Natural killer cell (primary cell): ENCODE results near the gene PDE9A. TPM values are rescaled to one million over a fixed set of nuclear protein-coding genes. Genes with fewer than 3 reads are reported as not detected.
A peak's percentile ranks its signal among the peaks of the same experiment; 100 is the strongest.

Experiments used
- ATAC-seq, 3 donors: fragments of 150-1000 bp in 2 of 3; fragments of 200-7000 bp in 1 of 3; cut with Tn5 transposase; 1 replicate in 1 of 3; 2 replicates in 2 of 3; pipeline ENCODE4 v1.10.0; 2021; ENCODE audit warnings: mild to moderate bottlenecking in 2 of 3, moderate library complexity in 2 of 3
- DNase-seq, 2 donors: peaks; one replicate each; pipeline versions ENCODE4 v3.0.0 to v3.0.0-alpha.2; 2013 to 2021; ENCODE audit warnings: mixed read lengths in 1 of 2
- H3K27ac ChIP-seq: one replicate; pipeline ENCODE4 v1.5.1; 2013; ENCODE audit warnings: mild to moderate bottlenecking, low read length
- H3K27me3 ChIP-seq: one replicate; pipeline ENCODE4 v1.6.1; 2013; ENCODE audit warnings: low read length; ENCODE audit not compliant: control insufficient read depth, insufficient read depth
- H3K36me3 ChIP-seq: one replicate; pipeline ENCODE4 v1.6.1; 2013; ENCODE audit warnings: low read length; ENCODE audit not compliant: control insufficient read depth, insufficient read depth
- H3K4me1 ChIP-seq: one replicate; pipeline ENCODE4 v1.6.1; 2013; ENCODE audit warnings: low read length; ENCODE audit not compliant: control insufficient read depth, insufficient read depth
- H3K4me3 ChIP-seq: one replicate; pipeline ENCODE4 v1.5.1; 2013; ENCODE audit warnings: low read length
- H3K9me3 ChIP-seq: one replicate; pipeline ENCODE4 v1.6.1; 2013; ENCODE audit warnings: low read length; ENCODE audit not compliant: control insufficient read depth, insufficient read depth
- H3K27ac Mint-ChIP-seq, 2 donors: one replicate each; pipeline ENCODE4 v1.8.0; 2022; ENCODE audit warnings: mild to moderate bottlenecking in 2 of 2, mixed read lengths in 2 of 2, moderate library complexity in 1 of 2
- H3K27me3 Mint-ChIP-seq, 2 donors: one replicate each; pipeline ENCODE4 v1.8.0; 2022; ENCODE audit warnings: low read depth in 2 of 2, mixed read lengths in 2 of 2
- H3K36me3 Mint-ChIP-seq: one replicate; pipeline ENCODE4 v1.8.0; 2022; ENCODE audit warnings: mixed read lengths
- H3K4me1 Mint-ChIP-seq, 2 donors: one replicate each; pipeline ENCODE4 v1.8.0; 2022; ENCODE audit warnings: mixed read lengths in 2 of 2
- H3K4me3 Mint-ChIP-seq: one replicate; pipeline ENCODE4 v1.8.0; 2022; ENCODE audit warnings: mild to moderate bottlenecking, moderate library complexity, mixed read lengths
- H3K9me3 Mint-ChIP-seq, 2 donors: one replicate each; pipeline ENCODE4 v1.8.0; 2022; ENCODE audit warnings: mixed read lengths in 2 of 2
- WGBS: methylation state at CpG from one replicate; pipeline ENCODE4 v1.1.7; 2013; ENCODE audit warnings: missing lambda C conversion rate; ENCODE audit not compliant: insufficient coverage; 5-methylcytosine and 5-hydroxymethylcytosine counted together
- intact Hi-C: fragments of 100-400 bp; cut with micrococcal nuclease; formaldehyde crosslinking; loops from one replicate; pipeline ENCODE4 v1.14.2; 2022
- total RNA-seq, 4 donors: library from RNA; stranded (reverse); fragments of 120-200 nt in 1 of 4; gene quantifications; one replicate each; pipeline versions ENCODE4 v1.2.3 to v1.2.4, GENCODE V29; 2013 to 2022
- TF ChIP-seq, protein P1 (sequence below): fragments of 200-600 bp; IDR thresholded peaks from one replicate; pipeline ENCODE4 v1.8.0; 2022; ENCODE audit warnings: antibody characterized with exemption

The PDE9A gene
- total RNA-seq, 3 donors from 2014 or later (not counting 1 experiment from before 2014, with no cell fraction given): 1.0 to 4.1 (median 1.2) TPM

DNA sequence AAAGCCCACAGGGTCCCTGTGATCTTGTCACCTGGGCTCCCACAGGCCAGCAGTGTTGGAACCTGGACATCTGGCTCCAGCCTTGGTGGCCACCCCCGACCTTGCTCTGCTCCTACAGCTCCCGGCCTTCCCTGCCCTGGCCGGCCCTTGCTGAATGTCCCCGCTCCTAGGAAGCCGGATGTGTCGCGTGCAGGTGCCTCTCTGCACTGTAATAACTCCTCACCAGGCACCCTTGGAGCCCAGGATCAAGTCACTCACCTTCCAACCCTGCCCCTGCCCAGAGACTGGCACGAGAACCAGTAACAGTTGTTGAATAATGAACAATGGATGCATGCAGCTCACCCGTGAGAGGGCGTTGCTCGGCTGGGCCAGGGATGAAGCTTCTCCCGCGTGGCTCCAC is 12.1 kb downstream of the PDE9A start:
- H3K4me1 Mint-ChIP-seq: no peaks in the 10 kb centered on the region
- TF ChIP-seq, protein P1, sequence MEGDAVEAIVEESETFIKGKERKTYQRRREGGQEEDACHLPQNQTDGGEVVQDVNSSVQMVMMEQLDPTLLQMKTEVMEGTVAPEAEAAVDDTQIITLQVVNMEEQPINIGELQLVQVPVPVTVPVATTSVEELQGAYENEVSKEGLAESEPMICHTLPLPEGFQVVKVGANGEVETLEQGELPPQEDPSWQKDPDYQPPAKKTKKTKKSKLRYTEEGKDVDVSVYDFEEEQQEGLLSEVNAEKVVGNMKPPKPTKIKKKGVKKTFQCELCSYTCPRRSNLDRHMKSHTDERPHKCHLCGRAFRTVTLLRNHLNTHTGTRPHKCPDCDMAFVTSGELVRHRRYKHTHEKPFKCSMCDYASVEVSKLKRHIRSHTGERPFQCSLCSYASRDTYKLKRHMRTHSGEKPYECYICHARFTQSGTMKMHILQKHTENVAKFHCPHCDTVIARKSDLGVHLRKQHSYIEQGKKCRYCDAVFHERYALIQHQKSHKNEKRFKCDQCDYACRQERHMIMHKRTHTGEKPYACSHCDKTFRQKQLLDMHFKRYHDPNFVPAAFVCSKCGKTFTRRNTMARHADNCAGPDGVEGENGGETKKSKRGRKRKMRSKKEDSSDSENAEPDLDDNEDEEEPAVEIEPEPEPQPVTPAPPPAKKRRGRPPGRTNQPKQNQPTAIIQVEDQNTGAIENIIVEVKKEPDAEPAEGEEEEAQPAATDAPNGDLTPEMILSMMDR: no peak
- no peaks in the 10 kb centered on the region for H3K4me1 ChIP-seq
- no peaks in the 10 kb centered on the region for H3K36me3 ChIP-seq
- H3K27ac Mint-ChIP-seq: no peak overlapping the region
- H3K27me3 ChIP-seq: no peaks in the 10 kb centered on the region
- DNase-seq: no peak
- no peaks in the 10 kb centered on the region for H3K36me3 Mint-ChIP-seq
- WGBS: 96% methylated on average over 13 of the region's 13 CpGs
- H3K27ac ChIP-seq: no peak overlapping the region
- no peak overlapping the region for H3K4me3 ChIP-seq
- H3K9me3 ChIP-seq: no peaks in the 10 kb centered on the region
- H3K4me3 Mint-ChIP-seq: no peak overlapping the region
- H3K9me3 Mint-ChIP-seq: no peaks in the 10 kb centered on the region
- intact Hi-C loops: no loop called here
- ATAC-seq: no peak
- H3K27me3 Mint-ChIP-seq: peaks cover 0 to 6% of the 10 kb centered on the region in 2 donors

DNA sequence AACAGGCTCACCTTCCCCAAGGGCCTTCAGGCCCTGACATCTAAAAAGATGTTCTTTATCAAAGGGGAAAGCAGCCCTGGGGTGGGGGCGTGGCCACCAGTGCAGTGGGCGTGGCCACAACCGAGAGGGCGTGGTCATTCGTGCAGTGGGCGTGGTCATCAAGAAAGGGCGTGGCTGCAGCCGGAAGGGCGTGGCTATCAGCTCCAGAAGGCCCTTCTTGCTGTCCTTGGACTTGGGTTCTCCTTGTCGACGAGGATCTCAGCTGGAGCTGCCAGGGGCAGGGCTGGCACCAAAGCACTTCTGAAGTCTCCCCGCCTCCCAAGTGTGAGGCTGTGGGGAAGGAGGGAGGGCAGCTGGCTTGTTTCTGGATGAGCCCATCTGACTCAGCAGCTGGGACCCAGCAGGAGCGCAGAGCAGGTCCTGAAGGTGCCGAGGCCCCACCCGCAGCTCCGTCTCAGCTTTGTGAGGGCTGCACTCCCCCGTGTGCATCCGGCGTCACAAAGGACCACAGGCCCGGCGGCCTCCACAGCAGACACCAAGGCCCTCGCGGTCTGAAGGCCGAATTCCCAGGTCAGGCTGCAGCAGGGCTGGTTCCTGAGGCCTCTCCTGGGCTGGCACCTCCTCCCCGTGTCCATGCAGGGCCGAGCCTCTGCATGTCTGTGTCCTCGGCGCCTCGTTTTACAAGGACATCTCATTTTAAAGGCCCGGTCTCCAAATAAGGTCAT is 12.8 kb downstream of the PDE9A start:
- DNase-seq (peak in 1 of 2 donors; percentile 48), ATAC-seq (peak in 2 of 3 donors; percentile 26 to 50)
- intact Hi-C loops: no loop called here
- peaks cover 0 to 6% of the 10 kb centered on the region in 2 donors for H3K27me3 Mint-ChIP-seq
- H3K27me3 ChIP-seq: no peaks in the 10 kb centered on the region
- no peak overlapping the region for H3K27ac Mint-ChIP-seq
- no peak overlapping the region for H3K27ac ChIP-seq
- H3K9me3 Mint-ChIP-seq: no peaks in the 10 kb centered on the region
- no peaks in the 10 kb centered on the region for H3K9me3 ChIP-seq
- no peak overlapping the region for H3K4me3 ChIP-seq
- H3K4me3 Mint-ChIP-seq: no peak overlapping the region
- no peaks in the 10 kb centered on the region for H3K4me1 Mint-ChIP-seq
- H3K36me3 Mint-ChIP-seq: no peaks in the 10 kb centered on the region
- TF ChIP-seq, protein P1: no peak
- H3K36me3 ChIP-seq: no peaks in the 10 kb centered on the region
- no peaks in the 10 kb centered on the region for H3K4me1 ChIP-seq
- 92% methylated on average over 30 of the region's 30 CpGs for WGBS

DNA sequence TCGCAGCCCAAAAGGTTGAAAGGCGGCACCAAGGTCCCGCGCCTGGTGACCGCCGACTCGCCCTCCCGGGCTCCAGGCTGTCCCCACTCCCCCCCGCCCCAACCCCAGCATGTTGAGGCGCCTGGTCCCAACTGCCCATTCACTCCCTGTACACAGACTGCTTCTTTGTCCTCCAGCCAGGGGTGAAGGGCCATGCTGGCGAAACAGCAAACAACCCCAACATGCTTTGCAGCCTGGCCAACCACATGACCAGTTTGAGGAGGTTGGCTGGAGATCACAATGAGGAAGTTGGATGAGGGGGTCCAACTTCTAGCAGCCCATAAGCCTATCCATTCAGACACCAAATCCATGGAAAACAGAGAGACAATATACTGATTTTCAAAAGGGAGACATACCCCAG is 13.5 kb downstream of the PDE9A start:
- H3K4me1 ChIP-seq: no peaks in the 10 kb centered on the region
- WGBS: 97% methylated on average over 11 of the region's 11 CpGs

More for the DNA sequence above, 13.5 kb downstream of the PDE9A start:
- H3K27ac ChIP-seq: no peak overlapping the region
- Mint-ChIP-seq H3K27ac (no peak overlapping the region), H3K9me3 (no peaks in the 10 kb centered on the region), H3K27me3 (peaks cover 0 to 4% of the 10 kb centered on the region in 2 donors), H3K4me1 (no peaks in the 10 kb centered on the region), H3K36me3 (no peaks in the 10 kb centered on the region), H3K4me3 (no peak overlapping the region)
- ATAC-seq: no peak
- H3K9me3 ChIP-seq: no peaks in the 10 kb centered on the region
- intact Hi-C loops: no loop called here
- no peaks in the 10 kb centered on the region for H3K27me3 ChIP-seq
- no peak overlapping the region for H3K4me3 ChIP-seq
- no peaks in the 10 kb centered on the region for H3K36me3 ChIP-seq
- no peak for DNase-seq
- TF ChIP-seq, protein P1: no peak
